Activated CD4-positive, alpha-beta T cell treated with anti-CD3 and anti-CD28 coated beads for 4 hours (primary cell): ENCODE data around the gene SLC9A9.

Experiments
- DNase-seq, 2 donors: peaks; one replicate each; pipeline ENCODE4 v3.0.0-alpha.2; 2020

The SLC9A9 gene

DNA sequence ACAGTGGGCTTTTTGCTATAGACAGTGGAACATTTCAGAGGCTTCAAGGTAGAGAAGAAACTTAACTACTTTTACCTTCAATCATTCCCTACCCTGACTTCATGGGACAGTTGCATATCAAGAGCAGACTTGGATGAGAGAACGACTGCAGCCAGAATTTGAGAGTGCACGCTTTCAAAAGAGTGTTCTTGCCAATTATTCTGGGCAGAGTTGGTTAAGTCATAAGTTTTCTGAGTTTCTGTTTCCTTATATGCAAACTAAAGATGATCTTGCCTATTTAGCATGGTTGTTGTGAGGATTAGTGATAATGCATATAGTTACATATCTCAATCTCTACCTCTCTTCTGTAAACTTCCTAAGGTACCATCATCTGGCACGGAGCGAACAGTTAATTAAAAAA is 7.6 kb downstream of the SLC9A9 start:
- DNase-seq, result no peak

DNA sequence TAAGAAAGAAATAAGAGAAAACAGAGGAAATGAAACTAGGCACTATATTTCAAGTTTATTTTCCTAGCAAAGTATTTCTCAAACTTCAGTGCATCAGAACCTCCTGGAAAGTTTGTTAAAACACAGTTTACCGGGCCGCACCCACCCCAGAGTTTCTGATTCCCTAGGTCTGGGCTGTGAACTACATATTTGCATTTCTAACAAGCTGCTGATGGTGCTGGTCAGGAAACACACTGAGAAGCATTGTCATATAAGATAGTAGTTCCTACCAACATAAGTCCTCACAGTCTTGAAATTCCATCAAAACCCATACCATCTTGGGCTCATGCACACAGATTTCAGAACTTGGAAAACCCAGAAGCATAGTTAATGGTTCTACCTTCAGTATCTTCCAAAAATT is 8.3 kb downstream of the SLC9A9 start:
- no peak for DNase-seq

DNA sequence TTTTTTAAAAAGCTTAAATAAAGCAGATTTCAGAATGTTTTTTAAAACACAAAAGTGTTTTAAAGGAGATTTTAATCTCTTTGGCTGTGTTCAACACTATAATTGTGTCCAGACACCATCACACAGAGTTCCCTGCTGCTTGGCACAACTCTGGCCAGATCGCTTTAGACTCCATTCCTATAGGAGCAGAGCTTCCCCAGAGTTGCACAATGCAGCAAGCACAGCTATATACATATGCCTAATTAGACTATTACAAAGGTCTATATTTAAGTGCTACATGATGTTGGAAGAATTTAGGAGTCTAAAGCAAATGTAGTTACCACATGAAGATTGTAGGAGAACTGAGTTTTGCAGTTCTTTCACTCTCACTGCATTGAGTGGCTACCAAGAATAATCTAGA is 11.2 kb downstream of the SLC9A9 start:
- no peak for DNase-seq

DNA sequence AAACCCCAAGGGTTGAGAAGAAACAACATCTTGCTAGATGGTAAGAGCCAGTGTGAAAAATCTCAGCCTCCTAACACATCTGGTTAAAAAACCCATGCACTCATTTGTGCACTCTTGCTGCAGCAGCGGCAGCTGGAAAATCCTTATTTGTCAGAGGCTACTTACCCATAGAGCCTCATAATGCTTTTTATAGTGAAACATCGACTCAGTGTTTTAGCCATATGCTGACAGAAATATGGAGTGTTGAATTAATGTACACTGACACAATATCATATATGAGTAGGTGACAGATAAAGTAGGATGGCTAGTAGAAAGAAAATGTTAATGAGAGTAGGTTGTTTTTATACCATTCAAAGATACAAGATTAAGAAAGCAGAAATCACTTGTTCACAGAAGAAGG is 13.0 kb downstream of the SLC9A9 start:
- DNase-seq, result no peak

DNA sequence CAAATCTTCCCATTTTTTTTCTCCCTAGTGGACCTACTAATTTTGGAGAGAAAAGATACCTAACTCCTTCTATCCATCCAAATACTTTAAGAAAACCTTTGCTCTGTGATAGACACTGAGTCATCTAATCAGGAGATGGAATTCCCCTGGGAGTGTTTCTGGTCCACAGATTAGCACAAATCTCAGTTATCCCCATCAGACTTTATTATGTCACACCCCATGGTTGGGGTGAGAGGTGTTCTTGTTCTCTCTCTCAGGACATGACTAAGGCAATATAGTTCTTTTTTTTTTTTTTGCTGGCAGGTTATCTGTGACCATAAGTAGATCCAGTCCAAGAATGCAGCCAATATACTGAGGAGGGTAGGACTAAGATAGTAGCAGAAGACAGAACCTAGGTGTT is 15.8 kb downstream of the SLC9A9 start:
- no peak for DNase-seq

DNA sequence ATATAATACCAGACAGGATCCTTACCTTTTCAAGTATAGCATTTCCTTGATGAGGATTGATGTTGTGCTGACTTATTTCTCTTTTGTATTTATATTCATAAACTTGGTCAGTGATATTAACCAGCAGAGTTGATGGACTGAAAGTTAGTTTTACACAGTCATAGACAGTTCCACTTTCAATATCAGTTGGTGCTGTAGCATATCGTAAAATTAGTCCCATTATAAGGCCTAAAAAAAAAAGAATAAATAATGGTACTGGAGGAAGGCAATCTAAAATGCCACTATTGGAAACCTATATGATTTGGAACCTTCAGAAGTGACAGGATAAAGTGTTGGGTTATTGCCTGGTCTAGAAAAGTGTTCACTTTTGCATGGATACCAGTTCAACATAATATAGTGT is 16.3 kb downstream of the SLC9A9 start:
- no peak for DNase-seq

DNA sequence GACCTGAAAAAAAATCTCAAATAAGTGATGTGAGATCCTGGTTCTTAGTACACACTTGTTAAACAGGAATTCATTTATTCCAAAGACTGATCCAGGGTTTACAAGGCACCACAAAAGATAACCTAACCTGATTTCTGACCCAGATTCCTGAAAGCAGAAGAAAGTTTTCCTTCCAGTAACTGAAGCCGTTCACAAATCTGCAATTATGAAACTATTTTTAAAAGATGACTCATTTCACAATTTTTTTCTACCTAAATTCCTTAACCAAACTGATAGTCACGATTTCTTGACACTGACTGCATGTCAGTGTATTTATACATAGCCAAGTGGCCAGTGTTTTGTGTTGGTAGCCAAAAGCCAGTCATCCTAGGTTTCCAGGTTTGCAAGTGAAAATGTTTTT is 17.1 kb downstream of the SLC9A9 start:
- DNase-seq, result no peak

DNA sequence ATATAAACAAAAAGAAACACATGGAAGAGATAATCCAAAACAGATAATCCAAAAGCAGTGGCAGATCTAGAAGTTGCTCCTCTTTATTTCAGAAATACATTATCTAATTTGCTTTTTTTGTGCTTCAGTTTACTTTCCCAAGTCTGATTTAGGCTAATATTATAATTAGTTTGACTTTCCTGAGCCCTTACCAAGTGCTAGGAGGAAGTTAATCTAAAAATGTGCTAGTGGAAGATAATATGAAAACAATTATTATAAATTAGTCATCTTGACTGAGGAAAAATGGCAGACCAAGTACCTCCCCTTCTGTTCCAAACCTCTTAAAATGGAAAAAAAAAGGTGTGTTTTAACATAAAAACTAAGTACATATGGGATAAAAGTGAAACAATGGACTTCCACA is 17.5 kb downstream of the SLC9A9 start:
- DNase-seq, result no peak

DNA sequence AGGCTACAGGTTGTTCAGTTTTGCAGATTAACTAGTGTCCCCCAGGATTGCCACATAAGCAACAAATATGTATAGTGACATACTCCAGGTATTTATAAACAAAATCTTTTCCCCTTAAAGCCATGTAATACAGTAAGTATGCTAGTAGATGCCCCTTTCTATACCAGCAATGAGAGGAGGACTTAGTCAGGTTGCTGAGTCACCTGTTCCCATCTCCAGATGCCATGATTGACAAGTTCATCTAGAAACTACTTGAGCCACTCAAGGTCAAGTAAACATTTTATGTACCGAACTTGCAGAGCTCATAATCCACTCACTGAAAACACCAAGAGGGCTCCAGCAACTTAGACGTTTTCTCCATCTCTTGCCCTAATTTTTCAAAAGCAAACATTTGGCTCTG is 18.2 kb downstream of the SLC9A9 start:
- no peak for DNase-seq

DNA sequence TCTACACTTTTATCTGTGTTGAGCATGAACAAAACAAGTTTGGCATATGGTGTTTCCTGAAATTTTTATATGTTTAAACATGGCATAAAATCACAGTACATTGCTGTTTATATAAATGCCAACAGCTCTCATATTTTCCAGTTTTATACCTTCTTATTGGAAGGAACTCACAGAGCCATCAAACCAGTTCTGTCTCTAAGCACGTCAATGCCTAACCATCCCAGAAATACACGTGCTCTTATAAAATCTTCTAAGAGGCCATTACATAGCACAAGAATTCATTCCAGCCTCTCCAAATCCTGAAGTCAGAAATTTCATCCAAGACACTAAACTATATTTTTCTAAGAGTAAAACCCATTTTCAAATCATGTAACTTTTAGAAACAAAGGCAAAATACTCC is 20.8 kb downstream of the SLC9A9 start:
- no peak for DNase-seq

DNA sequence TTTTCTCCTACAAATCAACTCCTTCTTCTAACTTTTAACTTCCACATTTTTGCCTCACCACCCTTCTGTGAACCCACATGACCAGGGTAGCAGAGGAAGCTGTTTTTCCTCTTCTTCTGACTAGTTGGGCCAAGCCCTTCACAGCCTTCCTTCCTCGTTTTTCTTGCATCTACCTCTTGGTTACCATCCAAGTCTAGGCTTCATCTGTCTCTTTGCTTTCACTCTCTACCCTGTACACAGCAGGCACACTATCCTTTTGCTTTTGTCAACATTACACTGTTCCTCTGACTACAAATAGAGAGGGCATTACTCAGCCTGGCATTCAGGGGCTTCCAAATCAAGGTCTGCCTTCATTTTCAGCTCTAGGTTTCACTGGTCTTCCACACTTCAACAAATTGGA is 22.0 kb downstream of the SLC9A9 start:
- no peak for DNase-seq

DNA sequence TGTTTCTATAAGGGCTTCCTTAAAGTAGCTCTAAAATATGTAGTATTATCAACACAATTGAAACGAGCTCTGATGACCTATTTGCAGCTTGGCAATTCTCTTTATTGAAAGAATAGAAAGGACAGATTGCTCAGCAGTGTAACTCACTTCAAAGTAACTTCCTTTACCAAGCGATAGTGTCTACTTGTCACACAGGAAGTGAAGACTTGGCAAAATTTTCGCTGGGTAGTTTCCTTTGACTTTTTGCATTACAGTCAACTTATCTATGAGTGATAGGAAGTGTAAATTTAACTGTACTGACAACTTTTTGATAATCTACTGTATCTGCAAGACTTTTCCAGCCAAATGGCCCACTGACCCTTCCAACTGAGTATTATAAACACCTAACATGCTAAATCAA is 22.8 kb downstream of the SLC9A9 start:
- DNase-seq, result peak; percentile 8 to 13

DNA sequence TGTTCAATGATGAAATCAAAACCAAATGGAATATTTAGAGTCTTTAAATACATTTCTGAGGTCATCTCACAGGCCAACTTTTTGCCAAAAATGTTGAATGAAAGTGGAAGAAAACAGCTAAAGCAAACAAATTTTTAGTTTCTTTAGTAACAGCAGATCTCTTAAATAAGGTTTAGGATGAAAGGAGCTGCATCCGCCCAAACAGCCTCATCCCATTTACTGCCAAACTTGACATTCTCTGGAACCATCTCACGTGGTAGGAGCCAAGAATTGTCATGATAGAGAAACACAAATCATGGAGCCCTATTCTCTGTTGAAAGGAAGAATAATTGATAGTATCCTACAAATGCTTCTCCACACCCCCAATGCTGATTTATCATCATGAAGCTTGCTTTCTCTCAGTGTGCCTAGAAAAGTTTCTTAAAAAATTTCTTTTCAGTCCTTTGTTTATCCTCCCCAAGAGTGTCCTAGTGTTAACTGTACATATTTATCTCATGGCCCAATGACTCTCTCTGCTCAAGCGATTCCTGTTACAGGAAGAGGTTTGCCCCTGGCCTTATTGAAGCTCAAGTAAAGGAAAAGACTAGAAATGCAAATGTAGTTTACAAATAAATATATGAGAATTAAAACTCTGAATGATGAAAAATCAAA is 23.4 kb downstream of the SLC9A9 start:
- DNase-seq, result no peak

DNA sequence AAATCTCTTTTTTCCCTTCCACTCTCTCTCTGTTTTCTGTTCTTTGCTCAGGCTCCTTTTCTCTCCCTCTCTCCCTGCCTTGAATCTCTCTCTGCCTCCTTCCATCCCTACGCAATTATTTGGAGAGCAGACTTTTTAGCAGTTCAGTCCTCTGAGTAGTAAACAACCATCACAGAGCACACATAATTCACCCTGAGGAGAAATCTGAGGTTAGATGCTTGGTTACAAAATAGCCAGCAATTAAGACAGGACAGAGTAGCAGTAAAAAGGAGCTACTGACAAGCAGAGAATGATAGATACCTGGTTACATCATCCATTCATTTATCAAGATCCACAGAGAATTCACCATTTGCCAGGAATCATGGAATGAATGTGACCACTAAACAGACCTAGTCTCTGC is 25.5 kb downstream of the SLC9A9 start:
- no peak for DNase-seq

DNA sequence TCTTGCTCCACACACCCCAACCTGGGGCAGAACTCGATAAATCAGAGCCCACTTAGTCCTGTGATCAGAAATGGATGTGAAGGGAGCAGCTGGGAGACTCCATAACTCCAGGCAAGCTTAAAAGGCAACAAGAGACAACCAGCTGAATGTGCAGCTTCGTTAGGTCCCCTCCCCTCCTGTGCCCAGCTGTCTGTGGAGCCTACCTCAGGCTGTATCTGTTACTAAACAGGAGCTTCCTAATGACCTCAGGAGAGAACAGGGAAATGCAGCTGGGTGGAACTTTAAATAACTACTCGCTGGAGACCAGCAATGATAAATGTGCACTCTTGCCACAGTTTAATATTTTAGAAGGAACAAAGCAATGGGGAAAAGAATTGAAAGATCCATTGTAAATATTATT is 25.9 kb downstream of the SLC9A9 start:
- no peak for DNase-seq

DNA sequence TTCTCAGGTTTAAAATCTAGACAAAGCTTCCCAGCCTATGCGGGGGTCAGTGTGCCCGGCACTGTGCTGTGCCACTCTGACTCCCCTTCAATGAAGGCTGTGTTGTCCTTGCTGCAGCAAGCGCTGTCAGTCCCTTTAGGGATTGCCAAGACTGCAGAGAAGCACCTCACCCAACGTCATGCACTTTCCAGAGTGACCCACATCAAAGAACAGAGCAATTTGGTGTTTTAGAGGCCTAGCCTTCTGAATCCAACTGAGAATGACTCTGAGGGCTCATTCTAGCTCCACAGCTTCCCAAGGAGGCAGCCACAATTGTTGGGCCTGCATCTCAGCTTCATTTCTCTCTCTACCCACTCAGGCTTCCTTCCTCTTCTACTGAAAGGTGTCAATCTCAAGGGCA is 26.4 kb downstream of the SLC9A9 start:
- DNase-seq, result no peak

DNA sequence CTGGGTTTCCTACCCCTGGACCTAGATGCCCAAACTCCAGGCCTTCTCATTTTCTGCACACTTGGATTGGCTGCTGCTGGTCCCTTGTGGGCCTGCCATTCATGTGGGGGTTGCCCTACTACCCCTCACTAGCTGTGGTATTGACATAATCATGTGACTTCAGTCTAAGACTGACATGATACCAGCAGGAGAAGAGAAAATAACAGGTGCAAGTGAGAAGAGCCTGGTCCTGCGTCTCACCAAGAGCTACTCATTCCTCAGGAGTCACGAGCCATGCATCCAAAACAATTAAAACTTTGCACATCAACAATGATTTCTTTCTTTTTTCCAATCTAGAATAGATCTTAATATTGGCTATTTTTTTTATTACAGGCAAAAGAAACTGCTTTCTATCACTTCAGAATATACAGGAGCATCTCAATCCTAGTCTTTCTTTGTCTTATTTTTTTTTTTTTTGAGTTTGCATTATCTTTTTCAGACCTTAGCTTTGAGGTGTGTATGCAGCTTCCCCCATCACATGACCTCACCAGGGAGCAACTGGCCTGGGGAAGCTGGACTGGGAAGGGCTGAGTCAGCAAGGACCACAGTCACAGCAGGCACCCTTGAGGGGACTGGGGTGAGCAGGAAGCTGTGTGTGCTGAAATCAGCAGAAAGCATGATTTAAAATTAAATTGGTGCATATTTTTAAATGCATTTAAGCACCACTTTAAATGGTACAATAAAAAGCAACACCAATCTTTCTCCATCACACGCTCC is 27.6 kb downstream of the SLC9A9 start:
- DNase-seq, result no peak

DNA sequence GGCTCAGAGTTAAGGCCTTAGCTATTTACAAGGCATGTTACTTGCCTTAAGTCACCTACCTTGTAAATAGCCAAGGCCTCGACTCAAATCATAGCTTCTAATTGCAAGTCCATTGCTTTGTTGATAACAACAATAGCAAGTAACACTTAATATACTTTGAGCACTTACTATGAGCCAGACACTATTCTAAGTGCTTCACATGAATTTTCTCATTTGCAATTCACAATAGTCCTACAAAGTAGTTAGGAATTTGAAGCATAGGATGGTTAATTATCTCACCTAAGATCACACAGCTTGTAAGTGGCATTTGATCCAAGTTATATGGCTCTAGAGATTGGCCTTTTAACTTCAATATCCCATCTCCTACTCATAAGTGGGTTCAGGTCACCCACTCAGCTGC is 28.4 kb downstream of the SLC9A9 start:
- no peak for DNase-seq

DNA sequence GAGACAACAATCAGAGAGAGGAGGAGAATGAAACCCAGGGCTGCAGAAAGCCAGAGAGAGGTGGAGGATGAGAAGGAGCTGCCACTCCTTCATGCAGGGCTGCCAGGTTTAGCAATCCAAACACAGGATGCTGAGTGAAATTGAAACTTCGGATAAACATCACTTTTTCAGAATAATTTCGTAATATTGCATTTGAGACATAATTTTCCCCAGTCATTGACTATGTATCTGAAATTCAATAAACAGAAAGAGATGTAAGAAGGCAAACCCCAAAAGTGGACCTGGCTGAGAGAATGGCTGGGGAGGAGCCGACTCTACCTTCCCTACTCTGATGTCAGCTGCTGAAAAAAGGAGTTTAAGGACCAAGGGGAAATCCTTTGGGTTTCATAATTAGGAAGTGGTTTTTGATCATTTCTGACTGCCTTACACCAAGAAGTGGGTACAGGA is 33.8 kb downstream of the SLC9A9 start:
- no peak for DNase-seq

DNA sequence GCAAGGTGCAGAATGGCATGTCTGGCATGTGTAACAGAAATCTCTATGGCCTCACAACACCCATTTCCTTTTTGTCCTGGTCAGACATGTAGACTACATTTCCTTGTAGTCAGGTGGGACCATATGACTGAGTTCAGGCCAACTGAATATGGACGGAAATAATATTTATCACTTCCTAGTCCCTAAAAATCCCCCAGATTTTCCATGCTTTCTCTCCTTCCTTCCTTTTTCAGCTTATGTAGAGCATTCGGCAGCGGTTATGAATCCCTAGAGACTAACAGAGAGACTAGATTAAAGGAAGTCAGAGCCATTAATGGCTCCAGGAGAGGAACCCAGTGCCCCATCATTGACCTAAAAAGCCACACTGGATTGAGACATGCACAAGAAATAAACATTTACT is 35.8 kb downstream of the SLC9A9 start:
- no peak for DNase-seq

DNA sequence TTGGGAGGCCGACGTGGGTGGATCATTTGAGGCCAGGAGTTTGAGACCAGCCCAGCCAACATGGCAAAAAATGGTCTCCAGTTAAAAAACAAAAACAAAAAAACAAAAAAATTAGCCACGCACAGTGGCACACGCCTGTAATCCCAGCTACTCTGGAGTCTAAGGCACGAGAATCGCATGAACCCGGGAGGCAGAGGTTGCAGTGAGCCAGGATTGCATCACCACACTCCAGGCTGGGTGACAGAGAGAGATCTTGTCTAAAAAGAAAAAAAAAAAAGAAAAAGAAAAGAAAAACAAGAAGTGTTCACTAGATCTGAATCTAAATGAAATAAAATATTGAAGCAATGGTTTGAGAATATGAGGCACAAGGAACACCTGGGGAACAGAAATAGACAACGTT is 36.7 kb downstream of the SLC9A9 start:
- no peak for DNase-seq

DNA sequence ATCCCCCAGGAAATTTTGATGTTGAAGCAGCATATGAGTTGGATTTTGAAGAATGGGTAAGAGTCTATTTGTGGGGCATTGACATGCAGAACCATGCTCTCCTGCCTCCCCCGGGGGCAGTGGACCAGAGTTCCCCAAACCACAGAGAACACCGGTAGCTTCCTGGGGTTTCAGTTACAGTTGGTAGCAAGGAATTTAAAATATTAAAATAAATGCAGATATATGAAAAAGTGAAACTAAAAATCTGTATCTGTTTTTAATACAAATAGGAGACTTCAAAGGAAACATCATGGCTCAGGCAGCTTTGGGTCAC is 37.4 kb downstream of the SLC9A9 start:
- no peak for DNase-seq

DNA sequence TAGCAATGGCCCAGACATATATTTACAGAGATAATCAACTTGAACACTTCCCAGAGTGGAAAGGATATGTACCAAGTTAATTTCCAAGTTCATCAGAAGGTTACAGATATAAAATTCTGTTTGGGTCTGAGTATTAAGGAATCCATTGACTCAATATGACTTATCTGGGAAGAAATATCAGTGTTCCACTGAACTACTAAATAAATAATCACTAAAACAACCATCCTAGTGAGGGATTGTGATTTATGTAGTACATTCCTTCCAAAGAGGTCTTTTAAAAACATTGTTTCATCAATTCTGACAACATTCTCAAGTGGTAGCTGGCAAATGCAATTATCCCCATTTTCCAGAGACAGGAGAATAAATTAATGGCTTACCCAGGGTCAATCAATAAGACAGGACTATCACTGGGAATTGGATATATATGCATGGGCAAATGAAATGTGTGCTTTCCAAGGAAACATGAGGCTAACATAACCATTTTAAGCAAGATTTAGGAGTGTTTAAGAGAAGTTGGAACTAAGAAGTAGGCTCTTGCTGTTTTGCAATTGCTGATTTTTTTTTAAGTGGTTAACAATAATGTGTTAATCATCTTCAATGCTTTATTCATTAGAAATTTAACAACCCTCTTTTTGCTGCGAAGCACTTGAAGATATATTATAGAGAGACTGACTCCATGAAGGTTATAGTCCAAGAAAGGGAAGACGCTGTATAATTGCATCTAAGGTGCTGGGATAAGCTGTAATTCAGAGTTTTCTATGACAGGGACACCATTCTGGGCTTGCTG is 37.9 kb downstream of the SLC9A9 start:
- DNase-seq, result no peak

DNA sequence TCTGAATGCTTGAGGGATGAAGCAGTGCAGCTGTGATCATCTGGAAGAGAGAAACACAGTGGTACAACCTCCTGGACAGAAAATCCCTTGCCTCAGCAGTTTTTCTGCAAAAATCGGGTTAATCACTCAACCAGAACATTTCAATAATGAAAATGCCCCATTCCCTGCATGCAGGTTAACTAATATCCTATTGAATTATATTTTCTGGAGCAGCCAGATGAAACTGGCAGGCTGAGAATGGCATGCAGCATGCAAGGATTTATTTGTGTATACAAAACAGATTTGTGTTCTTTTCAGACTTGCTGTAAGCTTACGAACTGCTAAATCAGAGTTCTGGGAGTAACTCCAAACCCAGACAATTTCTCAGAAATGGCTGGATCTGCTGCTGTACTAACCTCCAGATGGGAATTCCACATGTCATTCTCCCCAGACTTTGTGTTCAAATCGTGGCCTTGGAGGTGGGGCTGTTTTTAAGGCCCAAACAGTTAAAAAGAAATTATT is 39.1 kb downstream of the SLC9A9 start:
- DNase-seq, result no peak
